Measurements from ENCODE around the gene TUT4.

Gene TUT4

GRCh38 chr1:52400131-52400530 lies 152.8 kb downstream of the TUT4 start:
- no peak for DNase-seq

- DNase-seq, result no peak
These were observed 153.3 kb downstream of the TUT4 start for GRCh38 chr1:52399629-52400028.

GRCh38 chr1:52393174-52393573 lies 159.7 kb downstream of the TUT4 start:
- no peak for DNase-seq

- DNase-seq, result no peak
These were observed 166.4 kb downstream of the TUT4 start for GRCh38 chr1:52386458-52386857.

GRCh38 chr1:52385376-52385775 lies 167.5 kb downstream of the TUT4 start:
- DNase-seq, result no peak

Measured in NCI-H1092 treated with DMSO at 0.1 percent for 48 hours (cell line).